Hair follicle dermal papilla cell (primary cell): ENCODE measurements around the gene MEIS1. TPM values are rescaled to one million over a fixed set of nuclear protein-coding genes. Genes with fewer than 3 reads are reported as not detected.

Experiments
- total RNA-seq: library from RNA; depleted of rRNA; stranded (reverse); fragments of >200 nt; gene quantifications from 2 replicates; pipeline ENCODE4 v1.2.3, GENCODE V29; 2012

MEIS1 gene
- 42.4 and 57.8 TPM in 2 replicates for total RNA-seq

DNA sequence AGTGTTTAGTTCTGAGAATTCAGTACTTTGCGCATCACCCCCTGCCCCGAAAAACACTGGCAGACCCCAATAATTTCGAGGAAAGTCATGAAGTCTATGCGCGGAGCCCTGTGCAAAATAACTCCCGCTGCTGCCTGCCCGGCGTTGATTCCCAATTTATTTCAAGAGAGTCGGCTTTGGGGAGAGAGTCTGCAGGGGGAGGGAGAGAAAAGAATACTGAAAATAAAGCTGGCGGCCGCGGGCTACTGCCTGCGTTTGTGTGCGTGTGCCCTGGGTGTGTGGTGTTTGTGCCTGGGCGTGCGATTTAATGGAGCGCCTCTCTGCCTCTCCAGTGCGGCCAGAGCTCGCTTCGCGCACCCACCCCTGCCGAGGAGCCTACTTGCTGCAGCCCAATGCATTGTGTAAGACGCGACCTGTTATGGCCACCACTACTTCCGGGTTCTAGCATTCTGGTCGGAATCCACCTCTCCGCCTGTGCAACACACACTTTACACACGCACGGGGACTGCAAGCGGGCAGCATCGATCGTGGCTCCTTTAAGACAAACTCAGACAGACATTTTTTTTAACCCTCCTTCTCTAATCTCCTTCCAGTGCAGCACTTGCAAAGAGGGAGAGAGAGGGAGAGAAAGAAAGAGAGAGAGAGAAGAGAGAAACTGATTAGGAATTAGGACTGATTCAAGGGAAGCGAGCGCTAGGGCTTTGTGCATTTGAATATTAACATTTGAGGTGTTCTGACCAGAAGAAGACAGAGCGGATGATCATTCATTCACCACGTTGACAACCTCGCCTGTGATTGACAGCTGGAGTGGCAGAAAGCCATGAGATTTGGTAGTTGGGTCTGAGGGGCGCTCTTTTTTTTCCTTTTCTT is at the start of gene MEIS1:
MEIS1 (plus strand) TSS at position 447 of the 870 bp plus-strand sequence. CDS start 732 bp downstream, outside the sequence.

